Measurements from ENCODE around the gene TAS1R3. TPM values are rescaled to one million over a fixed set of nuclear protein-coding genes. Genes with fewer than 3 reads are reported as not detected.

Gene TAS1R3
- total RNA-seq, 3 donors from 2014 or later = 0.57 to 1.1 (median 0.96) TPM

- DNase-seq = peak in 1 of 3 donors; percentile 11
- intact Hi-C loops (cut with DNase I, micrococcal nuclease) = no loop called here
- Histone ChIP-seq H3K4me3 (no peak overlapping the region), H3K4me1 (ENCODE audit: low read depth) (peaks cover 12% of the 10 kb centered on the region), H3K9me3 (no peaks in the 10 kb centered on the region), H3K36me3 (ENCODE audit: low read depth) (no peaks in the 10 kb centered on the region)
- TF ChIP-seq, protein P1, sequence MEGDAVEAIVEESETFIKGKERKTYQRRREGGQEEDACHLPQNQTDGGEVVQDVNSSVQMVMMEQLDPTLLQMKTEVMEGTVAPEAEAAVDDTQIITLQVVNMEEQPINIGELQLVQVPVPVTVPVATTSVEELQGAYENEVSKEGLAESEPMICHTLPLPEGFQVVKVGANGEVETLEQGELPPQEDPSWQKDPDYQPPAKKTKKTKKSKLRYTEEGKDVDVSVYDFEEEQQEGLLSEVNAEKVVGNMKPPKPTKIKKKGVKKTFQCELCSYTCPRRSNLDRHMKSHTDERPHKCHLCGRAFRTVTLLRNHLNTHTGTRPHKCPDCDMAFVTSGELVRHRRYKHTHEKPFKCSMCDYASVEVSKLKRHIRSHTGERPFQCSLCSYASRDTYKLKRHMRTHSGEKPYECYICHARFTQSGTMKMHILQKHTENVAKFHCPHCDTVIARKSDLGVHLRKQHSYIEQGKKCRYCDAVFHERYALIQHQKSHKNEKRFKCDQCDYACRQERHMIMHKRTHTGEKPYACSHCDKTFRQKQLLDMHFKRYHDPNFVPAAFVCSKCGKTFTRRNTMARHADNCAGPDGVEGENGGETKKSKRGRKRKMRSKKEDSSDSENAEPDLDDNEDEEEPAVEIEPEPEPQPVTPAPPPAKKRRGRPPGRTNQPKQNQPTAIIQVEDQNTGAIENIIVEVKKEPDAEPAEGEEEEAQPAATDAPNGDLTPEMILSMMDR (IDR thresholded peaks at IDR 0.05) = no peak
- no peak for ATAC-seq
Observed at GRCh38 chr1:1357871-1358432, 26.9 kb downstream of the TAS1R3 start.

- DNase-seq = peak; percentile 61 to 73 (median 70)
- peak; percentile 39 for ATAC-seq
- Histone ChIP-seq H3K36me3 (ENCODE audit: low read depth) (no peaks in the 10 kb centered on the region), H3K4me1 (ENCODE audit: low read depth) (peaks cover 9% of the 10 kb centered on the region), H3K4me3 (no peak within 1 kb of the TSS), H3K9me3 (no peaks in the 10 kb centered on the region)
- intact Hi-C loops (cut with DNase I, micrococcal nuclease) = no loop called here
- TF ChIP-seq, protein P1 (IDR thresholded peaks at IDR 0.05) = no peak
Observed at GRCh38 chr1:1358433-1359271, 27.6 kb downstream of the TAS1R3 start, which contains the start of gene MXRA8. Gene MXRA8 (minus strand): TSS chr1:1358555. CDS start chr1:1358504, 51 bp downstream.

DNA sequence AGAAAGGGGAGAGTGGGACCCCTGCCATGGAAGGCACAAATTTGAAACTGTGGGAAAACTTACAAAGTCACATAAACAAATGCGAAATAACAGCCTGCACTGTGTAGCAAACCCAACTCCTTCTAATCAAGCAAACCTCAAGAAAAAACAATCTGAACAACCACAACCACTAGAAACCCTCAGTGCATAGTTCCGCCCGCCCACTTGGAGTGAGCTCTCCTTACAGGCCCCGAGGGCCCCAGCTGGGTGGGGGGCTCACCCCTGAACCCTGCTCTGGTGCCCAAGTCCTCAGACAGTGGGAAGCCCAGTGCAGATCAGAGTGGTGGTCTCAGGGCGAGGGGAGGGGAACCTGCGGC, 28.2 kb downstream of the TAS1R3 start:
- Histone ChIP-seq H3K4me1 (ENCODE audit: low read depth) (peaks cover 7% of the 10 kb centered on the region), H3K9me3 (no peaks in the 10 kb centered on the region), H3K36me3 (ENCODE audit: low read depth) (no peaks in the 10 kb centered on the region), H3K4me3 (no peak overlapping the region)
- DNase-seq (peak in 1 of 3 donors; percentile 46), ATAC-seq (no peak)
- intact Hi-C loops (cut with DNase I, micrococcal nuclease) = no loop called here
- TF ChIP-seq, protein P1 (IDR thresholded peaks at IDR 0.05) = no peak

- intact Hi-C loops (cut with DNase I, micrococcal nuclease) = no loop called here
- peaks cover 7% of the 10 kb centered on the region for H3K4me1 ChIP-seq (ENCODE audit: low read depth)
- DNase-seq = peak in 2 of 3 donors; percentile 34 to 48
Observed at GRCh38 chr1:1359664-1360468, 28.8 kb downstream of the TAS1R3 start.

More at GRCh38 chr1:1359664-1360468, 28.8 kb downstream of the TAS1R3 start:
- Histone ChIP-seq H3K9me3 (no peaks in the 10 kb centered on the region), H3K36me3 (ENCODE audit: low read depth) (no peaks in the 10 kb centered on the region), H3K4me3 (no peak overlapping the region)
- TF ChIP-seq, protein P1 (IDR thresholded peaks at IDR 0.05) = no peak
- ATAC-seq = no peak

All from mucosa of descending colon (tissue), 3 donors.